IPS-11a (cell line): ENCODE results near the gene SCGB2B2.
"Not testable (repeated sequence)": the region's sequence is repeated elsewhere in the genome, so short reads cannot be mapped to it uniquely, and the experiment has no call there.

ENCODE experiments used
- H3K4me3 ChIP-seq: one replicate; pipeline ENCODE4 v1.5.1; 2013; ENCODE audit warnings: low read depth, low read length, control low read depth

The SCGB2B2 gene

DNA sequence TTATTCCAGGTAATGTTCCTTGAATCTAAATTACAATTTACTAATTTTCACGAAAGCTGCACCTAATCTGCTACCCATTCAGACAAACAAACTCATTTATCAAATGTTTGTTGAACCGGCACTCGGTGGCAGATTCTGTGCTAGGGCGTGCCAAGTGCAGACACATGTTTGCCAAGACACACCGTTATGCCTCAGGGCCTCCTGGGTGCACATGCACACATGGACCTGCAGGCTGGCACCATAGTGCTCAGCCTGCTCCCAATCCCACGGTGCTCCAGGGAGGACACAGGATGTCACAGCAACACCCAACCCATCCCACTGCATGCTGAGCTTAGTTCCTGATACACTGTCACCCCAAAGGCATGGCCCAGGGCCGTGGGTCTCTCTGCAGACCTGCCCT is 7.7 kb downstream of the SCGB2B2 start:
- no peak overlapping the region for H3K4me3 ChIP-seq

DNA sequence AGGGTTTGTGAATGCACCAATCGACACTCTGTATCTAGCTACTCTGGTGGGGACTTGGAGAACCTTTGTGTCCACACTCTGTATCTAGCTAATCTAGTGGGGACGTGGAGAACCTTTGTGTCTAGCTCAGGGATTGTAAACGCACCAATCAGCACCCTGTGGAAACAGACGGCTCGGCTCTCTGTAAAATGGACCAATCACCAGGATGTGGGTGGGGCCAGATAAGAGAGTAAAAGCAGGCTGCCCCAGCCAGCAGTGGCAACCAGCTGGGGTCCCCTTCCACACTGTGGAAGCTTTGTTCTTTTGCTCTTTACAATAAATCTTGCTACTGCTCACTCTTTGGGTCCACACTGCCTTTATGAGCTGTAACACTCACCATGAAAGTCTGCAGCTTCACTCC is 8.3 kb downstream of the SCGB2B2 start:
- H3K4me3 ChIP-seq, result not testable (repeated sequence)

DNA sequence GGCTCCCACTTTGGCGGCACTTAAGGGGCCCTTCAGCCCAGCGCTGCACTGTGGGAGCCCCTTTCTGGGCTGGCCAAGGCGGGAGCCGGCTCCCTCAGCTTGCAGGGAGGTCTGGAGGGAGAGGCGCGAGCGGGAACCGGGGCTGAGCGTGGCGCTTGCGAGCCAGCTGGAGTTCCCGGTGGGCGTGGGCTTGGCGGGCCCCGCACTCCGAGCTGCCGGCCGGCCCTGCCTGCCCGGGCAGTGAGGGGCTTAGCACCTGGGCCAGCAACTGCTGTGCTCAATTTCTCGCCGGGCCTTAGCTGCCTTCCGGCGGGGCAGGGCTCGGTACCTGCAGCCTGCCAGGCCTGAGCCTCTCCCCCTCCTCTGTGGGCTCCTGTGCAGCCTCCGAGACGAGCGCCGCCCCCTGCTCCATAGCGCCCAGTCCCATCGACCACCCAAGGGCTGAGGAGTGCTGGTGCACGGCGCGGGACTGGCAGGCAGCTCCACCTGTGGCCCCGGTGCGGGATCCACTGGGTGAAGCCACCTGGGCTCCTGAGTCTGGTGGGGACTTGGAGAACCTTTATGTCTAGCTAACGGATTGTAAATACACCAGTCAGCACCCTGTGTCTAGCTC is 8.8 kb downstream of the SCGB2B2 start:
- not testable (repeated sequence) for H3K4me3 ChIP-seq

DNA sequence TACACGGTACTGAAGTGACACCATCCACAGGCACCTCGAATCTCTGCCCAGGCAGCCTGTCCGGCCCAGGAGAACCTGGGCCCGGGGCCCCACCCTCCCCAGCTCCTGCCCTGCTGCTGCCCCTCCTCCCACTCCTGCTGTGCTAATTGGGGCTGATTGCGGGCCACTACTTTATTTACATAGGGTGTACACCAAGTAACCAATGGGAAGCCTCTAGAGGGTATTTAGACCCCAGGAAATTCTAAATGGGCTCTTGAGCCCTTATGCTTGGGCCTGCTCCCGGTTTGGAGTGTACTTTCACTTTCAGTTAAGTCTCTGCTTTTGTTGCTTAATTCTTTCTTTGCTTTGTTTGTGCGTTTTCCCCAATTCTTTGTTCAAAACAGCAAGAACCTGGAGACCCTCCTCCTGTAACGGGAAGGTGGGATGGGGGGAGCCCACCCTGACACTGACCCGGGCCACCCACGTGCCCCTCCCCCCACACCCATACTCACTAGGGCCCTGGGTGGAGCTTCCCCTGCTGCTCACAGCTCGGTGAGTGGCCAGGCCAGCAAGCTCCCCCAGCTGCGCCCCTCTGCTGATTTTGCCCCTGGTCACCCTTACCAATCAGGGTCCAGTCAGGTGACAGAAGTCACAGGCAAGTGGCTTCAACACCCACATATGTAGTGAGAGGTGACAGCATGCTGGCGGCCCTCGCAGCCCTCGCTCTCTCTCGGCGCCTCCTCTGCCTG is 9.4 kb downstream of the SCGB2B2 start:
- H3K4me3 ChIP-seq, result no peak overlapping the region

DNA sequence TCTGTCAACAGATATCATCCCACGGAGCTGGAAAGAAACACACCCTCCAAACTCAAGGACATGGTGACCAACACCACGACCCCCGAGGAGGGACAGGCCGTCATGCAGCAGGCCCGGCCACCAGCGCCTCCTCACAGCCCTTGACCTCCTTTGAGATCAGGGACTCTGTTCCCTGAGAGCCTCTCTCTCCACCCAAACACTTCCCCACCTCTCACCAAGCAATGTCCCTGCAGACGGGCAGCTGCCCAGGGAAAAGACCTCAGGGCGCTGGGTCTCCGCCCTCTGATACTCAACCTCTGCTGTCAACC is 10.0 kb downstream of the SCGB2B2 start:
- H3K4me3 ChIP-seq, result no peak overlapping the region

DNA sequence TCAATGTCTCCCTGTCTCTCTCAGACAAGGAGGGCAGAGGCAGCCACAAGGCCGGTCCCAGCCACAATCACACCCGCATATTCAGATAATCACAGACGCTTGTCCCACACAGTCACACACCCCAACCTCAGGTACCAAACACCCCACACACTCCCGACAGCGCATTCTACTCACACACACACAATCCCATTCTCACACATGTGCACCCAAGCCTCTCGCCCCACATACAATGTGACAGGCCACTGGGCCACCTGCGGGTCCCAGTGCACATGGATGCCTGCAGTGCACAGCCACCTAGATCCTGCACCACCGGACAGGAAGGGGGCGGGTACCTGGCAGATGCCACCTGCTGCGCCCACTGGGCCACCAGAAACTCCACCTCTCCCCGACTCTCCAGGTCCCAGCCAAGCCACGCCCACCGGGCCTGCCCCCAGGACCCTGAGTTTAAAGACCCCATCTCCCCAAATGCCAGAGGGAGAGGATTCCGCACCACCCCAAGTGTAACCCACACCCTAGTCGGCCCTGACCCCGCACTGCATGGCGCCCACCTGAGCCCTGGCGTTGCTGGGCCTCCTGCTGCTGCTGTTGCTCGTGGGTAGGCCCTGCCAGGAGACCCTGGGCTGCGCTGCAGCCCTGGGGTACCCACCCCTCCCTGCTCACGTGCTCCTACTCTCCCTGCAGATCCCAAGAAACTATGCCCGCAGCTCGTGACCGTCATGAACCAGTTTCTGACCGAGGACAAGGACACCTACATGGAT is 10.6 kb downstream of the SCGB2B2 start:
- no peak overlapping the region for H3K4me3 ChIP-seq

DNA sequence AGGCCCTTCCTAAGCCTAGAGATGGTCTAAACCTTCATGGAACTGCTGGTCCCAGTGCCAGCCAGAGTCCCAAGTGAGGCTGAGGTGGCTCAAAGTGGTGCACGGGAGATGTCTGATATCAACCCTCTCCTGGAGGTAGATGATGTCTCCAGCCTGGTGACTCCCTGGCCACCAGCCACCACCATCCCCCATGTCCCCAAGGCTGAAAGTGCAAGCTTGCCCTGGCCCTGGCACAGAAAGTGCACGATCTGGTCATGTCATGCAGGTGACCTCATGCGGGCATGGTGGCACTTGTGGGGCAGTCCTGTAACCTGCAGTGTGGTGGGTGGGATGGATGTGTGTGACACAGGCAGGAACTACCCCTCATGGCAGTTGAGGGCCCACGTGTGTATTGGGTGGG is 11.7 kb downstream of the SCGB2B2 start:
- not testable (repeated sequence) for H3K4me3 ChIP-seq

DNA sequence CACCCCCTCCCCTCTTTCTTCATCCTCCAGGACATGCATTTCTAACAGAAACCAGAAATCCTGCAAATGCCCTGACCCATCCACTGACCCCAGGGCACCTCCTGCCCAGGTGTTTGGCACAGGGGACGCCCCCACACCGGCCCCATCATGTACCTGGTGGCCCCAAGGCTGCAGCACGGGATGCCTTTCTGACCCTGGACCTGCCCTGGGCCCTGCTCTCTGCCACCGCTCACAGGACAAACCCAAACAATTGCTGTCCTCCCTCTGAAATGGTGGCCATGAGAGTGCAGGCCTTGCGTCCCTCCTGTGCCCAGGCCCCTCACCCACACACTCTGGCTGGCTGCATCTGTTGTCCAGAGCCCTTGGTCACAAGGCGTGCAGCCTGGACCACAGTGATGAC is 12.1 kb downstream of the SCGB2B2 start:
- no peak overlapping the region for H3K4me3 ChIP-seq

DNA sequence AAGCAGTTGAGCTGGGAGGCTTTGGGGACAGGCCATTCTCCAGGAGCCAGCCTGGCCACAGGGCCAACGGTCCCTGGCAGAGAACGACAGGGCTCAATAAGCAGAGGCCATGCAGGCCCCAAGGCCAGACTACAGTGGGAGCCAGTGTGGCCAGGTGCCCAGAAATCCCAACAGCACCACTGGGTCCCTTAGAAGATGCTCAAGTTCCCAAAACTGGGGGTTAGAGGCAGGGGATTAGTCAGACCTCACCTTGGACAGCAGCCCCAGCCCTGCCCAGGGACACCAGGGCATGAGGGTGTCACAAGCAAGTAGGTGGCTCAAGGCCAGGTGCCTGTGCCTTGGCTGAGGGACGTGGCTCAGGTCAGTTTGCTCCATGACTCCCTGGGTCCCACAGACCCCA is 12.8 kb downstream of the SCGB2B2 start:
- H3K4me3 ChIP-seq, result no peak overlapping the region

DNA sequence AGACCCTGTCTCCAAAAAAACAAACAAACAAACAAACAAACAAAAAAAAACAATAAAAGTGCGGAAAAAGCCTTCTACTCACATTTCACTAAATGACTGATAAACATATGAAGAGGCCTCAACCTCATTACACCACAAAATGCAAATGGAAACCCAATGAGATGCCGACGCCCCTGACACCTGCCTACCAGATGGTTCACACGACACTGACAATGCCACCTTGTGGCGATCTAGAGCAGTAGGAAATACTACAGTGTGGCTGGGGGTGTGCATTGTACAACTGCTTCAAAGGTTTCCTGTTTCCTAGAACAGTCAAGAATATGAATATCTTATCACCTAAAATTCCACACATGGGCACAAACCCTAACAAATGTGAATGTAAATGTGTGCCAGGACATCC is 14.0 kb downstream of the SCGB2B2 start:
- H3K4me3 ChIP-seq, result no peak overlapping the region

DNA sequence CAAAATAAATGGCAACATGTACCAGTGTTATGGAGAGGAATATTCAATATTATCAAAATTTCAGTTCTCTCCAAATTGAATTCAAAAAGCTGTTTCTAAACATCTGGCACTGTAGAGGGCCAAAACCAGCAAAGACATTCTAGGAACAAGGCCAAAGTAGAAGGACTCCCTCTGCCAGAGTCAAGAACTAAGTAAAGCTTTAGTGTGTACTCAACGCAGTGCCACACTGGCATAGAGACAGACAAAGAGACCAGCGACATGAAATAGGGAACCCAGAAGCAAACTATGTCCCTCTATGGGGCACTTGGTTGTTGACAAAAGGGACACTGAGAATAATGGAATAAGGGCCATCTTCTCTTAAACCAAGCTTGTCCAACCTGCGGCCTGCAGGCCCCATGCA is 15.6 kb downstream of the SCGB2B2 start:
- no peak overlapping the region for H3K4me3 ChIP-seq

DNA sequence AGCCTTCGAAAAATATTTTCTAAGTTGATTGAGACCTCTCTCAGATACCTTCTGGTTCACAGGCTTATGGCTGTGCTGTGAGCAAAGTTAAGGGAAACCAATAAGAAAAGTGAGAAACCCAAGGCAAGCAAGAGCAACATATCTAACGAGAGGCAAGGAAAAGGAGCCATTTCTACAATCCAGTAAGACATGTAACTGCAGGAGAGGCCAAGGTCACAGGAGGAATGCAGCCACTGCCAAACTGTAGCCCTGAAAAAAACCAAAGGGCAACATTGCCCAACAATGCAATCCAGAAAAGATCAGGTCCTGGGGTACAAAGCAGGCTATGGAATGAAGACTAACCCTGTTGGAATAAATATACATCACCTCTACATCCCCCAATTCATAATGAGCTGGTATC is 21.3 kb downstream of the SCGB2B2 start:
- H3K4me3 ChIP-seq, result no peak overlapping the region

DNA sequence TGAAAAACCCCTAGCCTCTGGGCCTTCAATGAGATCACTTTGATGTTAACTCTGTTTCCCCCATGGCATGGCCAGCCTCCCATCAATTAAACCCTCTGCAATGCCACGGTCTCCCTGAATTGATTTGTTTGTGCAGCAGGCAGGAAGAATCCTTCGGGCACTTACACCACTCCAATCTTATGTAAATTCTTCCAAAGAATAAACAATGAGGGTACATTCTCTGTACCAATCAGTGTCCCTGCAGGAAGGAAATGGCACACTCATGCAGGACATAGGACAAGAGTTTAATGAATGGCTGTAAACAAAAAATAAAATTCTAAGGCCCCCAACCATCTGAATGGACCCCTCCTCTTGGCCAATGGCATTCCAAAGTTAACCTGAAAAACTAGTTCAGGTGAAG is 22.2 kb downstream of the SCGB2B2 start:
- H3K4me3 ChIP-seq, result no peak overlapping the region

DNA sequence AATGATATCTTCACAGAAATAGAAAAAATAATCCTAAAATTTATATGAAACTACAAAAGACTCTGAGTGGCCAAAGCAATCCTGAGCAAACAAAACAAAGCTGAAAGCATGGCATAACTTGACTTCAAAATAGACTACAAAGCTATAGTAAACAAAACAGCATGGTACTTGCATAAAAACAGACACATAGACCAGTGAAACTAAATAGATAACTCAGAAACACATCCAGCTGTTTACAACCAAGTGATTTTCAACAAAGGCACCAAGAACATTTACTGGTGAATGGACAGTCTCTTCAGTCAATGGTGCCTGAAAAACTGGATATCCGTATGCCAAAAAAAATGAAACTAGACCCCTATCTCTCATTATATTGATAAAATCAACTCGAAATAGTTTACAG is 25.2 kb downstream of the SCGB2B2 start:
- no peak overlapping the region for H3K4me3 ChIP-seq

DNA sequence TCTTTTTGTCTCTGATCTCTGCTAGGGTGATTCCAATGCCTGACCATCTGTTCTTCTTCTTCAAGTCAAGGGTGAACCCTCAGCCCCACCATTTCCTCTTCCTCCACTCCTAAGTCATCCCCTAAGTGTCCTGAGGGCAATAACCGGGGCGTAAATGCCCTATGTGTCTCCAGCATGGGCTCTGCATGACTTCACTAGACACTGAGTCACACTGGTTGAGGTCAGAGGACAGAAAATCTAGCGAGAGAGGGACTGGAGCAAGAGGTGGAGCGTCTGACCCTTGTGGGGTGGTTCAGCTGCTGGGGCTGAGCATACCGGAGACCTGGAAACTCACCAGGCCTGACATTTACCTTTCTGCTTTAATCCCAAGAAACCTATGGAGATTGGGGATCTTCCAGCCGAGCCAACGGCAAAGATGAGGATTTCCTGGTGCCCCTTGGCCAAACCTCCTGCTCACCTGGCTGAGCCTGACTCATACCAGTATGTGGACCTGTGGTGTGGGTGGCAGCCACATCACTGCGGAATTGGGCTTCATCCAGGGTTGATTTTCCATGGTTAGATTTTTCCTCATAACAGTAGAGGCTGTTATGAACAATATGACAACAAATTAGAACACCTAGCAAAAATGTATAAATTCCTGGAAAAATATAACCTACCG is 26.9 kb downstream of the SCGB2B2 start:
- no peak overlapping the region for H3K4me3 ChIP-seq

DNA sequence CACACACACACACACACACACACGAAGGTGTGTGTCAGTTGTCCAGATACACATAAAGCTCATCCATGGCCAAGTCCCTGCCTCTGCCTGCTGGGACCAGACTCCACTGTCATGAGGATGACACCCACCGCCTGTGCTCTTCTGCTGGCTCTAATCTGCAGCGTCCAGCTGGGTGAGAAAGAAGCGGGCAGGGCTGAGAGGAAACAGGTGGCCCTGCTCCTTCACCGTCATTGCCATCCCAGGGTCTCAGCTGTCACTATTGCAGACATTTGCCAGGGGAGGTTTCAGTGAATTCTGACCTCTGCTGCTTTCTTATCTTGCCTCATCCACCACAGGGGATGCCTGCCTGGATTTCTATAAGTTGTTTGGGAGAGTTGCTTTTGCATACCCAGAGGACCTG is 31.4 kb downstream of the SCGB2B2 start:
- no peak overlapping the region for H3K4me3 ChIP-seq

DNA sequence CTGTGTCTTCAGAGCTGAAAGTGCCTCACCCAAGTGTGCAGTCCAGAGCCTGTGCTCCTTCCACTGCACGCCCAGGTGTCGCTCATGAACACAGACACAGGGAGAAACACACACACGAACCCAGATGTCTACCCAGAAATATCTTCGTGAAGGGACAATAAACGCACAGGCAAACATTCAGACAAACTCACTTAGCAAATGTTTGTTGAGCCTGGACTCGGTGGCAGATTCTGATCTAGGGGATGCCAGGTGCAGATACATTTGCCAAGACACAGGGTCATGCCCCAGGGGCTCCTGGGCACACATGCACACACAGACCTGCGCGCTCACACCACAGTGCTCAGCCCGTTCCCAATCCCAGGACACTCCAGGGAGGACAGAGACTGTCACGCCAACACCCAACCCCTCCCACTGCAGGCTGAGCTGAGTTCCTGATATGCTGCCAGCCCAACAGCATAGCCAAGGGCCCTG is 31.9 kb downstream of the SCGB2B2 start:
- H3K4me3 ChIP-seq, result no peak overlapping the region

DNA sequence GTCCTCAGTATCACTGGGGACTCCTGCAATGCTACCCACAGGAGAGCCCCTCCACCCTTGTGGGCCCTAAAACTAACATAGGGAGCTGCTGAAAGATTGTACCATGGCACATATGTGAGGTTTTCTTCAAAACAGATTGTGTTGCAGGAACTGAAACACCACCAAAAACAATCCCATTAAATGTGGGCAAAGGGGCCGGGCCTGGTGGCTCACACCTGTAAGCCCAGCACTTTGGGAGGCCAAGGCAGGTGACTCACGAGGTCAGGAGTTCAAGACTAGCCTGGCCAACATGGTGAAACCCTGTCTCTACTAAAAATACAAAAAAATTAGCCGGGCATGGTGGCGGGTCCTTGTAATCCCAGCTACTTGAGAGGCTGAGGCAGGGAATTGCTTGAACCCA is 34.7 kb downstream of the SCGB2B2 start:
- H3K4me3 ChIP-seq, result no peak overlapping the region

DNA sequence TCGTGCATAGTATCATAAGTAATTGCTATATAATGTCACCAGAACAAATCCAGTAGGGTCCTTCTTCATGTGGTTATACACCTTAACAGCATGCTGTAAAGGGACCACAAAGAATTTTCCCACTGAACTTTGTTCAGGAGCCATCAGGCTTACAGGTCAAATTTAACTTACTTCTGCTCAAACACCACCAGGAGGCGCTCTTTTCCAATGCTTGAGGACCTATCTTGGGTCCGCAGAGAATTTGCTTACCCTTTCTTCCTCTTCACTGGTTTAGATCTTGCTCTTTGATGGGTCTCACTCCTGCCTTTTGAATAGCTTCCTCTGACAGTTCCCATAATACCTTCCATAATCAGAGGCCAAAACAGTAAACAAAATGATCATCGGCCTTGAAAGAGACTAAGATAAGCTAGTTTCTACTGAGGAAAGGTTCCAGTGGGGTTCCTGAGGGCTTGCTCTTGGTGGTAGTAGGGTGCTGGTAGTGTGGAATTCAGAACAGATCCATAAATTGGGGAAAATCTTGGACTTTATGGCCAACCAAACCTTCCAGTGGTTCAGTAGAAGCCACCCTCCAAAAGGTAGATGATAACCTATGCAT is 37.4 kb downstream of the SCGB2B2 start:
- no peak overlapping the region for H3K4me3 ChIP-seq

DNA sequence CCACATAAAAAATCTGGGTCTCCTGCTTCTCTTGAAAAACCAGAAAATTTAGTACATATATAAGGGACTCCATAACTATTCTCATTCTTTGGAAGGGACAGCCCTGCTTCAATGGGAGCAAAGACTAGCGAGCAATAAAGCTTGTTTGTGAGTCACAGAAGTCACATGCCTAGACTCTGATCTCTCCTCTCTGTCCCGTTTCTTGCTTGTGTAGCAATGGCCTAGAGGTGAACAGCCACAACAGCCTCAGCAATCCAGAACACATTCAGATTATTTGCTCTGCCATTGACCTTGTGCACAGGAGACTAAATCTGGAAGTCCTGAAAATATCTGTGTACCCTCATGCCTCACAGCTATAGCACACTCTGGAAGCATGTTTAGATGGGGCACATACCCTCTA is 43.2 kb downstream of the SCGB2B2 start:
- H3K4me3 ChIP-seq, result no peak overlapping the region
